ENCODE data around the gene DDIT4L.

- TF ChIP-seq USF2 (IDR thresholded peaks at IDR 0.05; ENCODE audit: borderline replicate concordance, low read depth, low read length) = no peak
- TF ChIP-seq POLR2A (IDR thresholded peaks at IDR 0.05; ENCODE audit: low read depth, low read length) = no peak
- TF ChIP-seq SIN3A (IDR thresholded peaks at IDR 0.05; ENCODE audit: low read depth, low read length) = no peak
- TF ChIP-seq ATF3 (IDR thresholded peaks at IDR 0.05; ENCODE audit: borderline replicate concordance, extremely low read depth, low read depth, low read length) = no peak
- no peak for TF ChIP-seq JUND (IDR thresholded peaks at IDR 0.05; ENCODE audit: low read depth, low read length)
These were observed 13.1 kb downstream of the DDIT4L start for GRCh38 chr4:100177126-100177525.
